ENCODE measurements around the gene CEP95.

Gene CEP95

GRCh38 chr17:64555281-64555680 is 48.5 kb downstream of the CEP95 start:
- no peak for DNase-seq (ENCODE audit: low read depth)
- TF ChIP-seq, protein P1, sequence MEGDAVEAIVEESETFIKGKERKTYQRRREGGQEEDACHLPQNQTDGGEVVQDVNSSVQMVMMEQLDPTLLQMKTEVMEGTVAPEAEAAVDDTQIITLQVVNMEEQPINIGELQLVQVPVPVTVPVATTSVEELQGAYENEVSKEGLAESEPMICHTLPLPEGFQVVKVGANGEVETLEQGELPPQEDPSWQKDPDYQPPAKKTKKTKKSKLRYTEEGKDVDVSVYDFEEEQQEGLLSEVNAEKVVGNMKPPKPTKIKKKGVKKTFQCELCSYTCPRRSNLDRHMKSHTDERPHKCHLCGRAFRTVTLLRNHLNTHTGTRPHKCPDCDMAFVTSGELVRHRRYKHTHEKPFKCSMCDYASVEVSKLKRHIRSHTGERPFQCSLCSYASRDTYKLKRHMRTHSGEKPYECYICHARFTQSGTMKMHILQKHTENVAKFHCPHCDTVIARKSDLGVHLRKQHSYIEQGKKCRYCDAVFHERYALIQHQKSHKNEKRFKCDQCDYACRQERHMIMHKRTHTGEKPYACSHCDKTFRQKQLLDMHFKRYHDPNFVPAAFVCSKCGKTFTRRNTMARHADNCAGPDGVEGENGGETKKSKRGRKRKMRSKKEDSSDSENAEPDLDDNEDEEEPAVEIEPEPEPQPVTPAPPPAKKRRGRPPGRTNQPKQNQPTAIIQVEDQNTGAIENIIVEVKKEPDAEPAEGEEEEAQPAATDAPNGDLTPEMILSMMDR (conservative IDR thresholded peaks at IDR 0.05; ENCODE audit: control insufficient read depth, insufficient read depth, low read depth, low read length), result no peak
- H3K4me3 ChIP-seq (ENCODE audit: control insufficient read depth, low read depth, low read length), result no peak overlapping the region

- TF ChIP-seq, protein P1 (conservative IDR thresholded peaks at IDR 0.05; ENCODE audit: control insufficient read depth, insufficient read depth, low read depth, low read length), result no peak
- H3K4me3 ChIP-seq (ENCODE audit: control insufficient read depth, low read depth, low read length), result no peak overlapping the region
- DNase-seq (ENCODE audit: low read depth), result no peak
Observed at GRCh38 chr17:64564098-64564497, 57.3 kb downstream of the CEP95 start.

DNA sequence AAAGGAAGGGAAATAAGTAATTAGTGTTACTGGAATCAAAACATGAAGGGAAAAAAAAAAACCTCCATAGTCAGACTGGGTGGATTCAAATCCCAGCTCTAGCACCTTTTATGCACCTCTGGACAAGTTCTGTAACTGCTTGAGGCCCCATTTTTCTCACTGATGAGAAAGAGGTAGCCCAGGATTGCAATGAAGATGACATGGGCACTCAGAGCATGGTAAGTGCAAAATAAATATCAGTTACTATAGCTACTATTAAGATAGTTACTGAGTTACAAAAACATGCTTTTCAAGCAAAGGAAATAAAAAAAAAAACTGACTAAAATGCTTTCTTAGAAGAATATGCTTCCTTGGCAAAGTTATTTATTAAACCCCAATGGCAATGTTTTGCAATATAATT is 58.8 kb downstream of the CEP95 start:
- TF ChIP-seq, protein P1 (conservative IDR thresholded peaks at IDR 0.05; ENCODE audit: control insufficient read depth, insufficient read depth, low read depth, low read length), result no peak
- no peak overlapping the region for H3K4me3 ChIP-seq (ENCODE audit: control insufficient read depth, low read depth, low read length)
- no peak for DNase-seq (ENCODE audit: low read depth)

DNA sequence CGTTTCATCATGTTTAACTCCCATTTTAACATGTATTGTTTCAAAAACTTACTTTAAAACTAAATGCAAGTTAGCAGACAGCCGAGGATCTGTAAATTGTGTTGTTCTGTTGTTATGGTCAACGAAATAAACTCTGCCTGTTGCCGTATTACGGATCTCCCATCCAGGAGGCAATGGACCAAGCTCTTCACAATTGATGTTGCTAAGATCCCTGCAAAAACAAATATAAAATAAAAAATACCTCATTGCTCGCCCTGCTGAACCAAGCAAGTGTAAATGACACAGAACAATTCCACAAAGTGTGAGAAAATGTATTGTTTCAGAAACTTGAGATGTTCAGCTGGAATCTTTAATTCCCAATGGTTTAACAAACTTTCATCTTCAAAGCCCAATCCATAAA is 65.0 kb downstream of the CEP95 start:
- TF ChIP-seq, protein P1 (conservative IDR thresholded peaks at IDR 0.05; ENCODE audit: control insufficient read depth, insufficient read depth, low read depth, low read length), result no peak
- no peak for DNase-seq (ENCODE audit: low read depth)
- no peak overlapping the region for H3K4me3 ChIP-seq (ENCODE audit: control insufficient read depth, low read depth, low read length)

DNA sequence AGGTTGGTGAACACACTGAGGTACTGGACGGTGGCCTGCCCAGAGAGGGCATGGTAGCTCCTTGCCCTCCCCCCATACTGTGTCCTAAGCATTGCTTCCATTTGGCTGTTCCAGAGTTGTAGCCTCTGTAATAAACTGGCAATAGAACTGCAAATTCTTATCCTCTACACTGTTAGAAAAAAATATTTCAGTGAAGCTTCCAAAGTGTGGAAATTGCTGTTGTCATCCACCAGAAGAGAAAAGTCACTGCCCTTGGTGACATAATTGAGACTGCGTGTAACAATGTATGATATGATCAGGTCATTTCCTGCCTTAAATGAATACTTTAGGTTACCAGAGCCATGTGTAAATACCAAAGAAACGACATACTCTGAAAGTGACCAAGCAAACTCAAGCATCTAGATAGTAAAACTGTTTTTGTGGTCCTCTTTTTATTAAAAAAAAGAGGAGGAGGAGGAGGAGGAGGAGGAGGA is 65.9 kb downstream of the CEP95 start:
- peak; percentile 45 for DNase-seq (ENCODE audit: low read depth)
- TF ChIP-seq, protein P1 (conservative IDR thresholded peaks at IDR 0.05; ENCODE audit: control insufficient read depth, insufficient read depth, low read depth, low read length), result no peak
- no peak overlapping the region for H3K4me3 ChIP-seq (ENCODE audit: control insufficient read depth, low read depth, low read length)

DNA sequence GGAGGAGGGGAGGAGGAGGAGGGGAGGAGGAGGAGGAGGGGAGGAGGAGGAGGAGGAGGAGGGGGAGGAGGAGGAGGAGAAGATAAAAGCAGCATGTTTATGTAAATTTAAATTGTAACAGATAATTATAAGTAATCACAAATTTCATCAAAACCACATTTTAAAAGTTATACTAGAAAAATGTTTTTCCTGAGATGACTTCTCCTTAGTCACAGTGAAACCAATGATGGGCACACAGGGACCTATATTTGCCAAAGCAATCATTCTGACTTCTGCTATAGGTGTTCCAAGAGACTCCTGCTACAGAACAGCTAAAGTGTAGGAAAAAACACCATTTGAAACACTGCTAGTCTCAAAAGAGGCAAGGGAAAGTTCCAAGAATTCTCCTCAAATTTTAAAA is 66.4 kb downstream of the CEP95 start:
- DNase-seq (ENCODE audit: low read depth), result no peak
- H3K4me3 ChIP-seq (ENCODE audit: control insufficient read depth, low read depth, low read length), result no peak overlapping the region
- TF ChIP-seq, protein P1 (conservative IDR thresholded peaks at IDR 0.05; ENCODE audit: control insufficient read depth, insufficient read depth, low read depth, low read length), result no peak

DNA sequence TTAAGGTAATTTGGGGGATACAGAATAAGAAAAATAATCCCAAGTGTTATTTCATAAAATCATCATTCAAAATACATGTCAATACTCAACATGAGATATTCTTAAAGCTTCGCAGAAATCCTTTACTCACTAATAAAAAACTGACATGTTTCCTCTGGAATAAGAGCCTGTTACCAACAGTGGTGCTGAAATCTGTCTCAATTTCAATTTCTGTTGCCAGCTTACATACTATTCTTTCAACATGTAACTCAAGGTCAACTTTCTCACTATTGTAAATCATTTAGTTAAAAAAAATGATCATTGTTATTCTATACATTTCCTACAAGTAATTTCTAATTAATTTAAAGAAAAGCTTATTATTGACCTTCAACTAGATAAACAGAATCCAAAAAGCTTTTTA is 67.9 kb downstream of the CEP95 start:
- no peak overlapping the region for H3K4me3 ChIP-seq (ENCODE audit: control insufficient read depth, low read depth, low read length)
- TF ChIP-seq, protein P1 (conservative IDR thresholded peaks at IDR 0.05; ENCODE audit: control insufficient read depth, insufficient read depth, low read depth, low read length), result no peak
- DNase-seq (ENCODE audit: low read depth), result no peak
